ENCODE measurements around the gene CCDC157. TPM values are rescaled to one million over a fixed set of nuclear protein-coding genes. Genes with fewer than 3 reads are reported as not detected.
A peak's percentile ranks its signal among the peaks of the same experiment; 100 is the strongest.

CCDC157 gene
- total and polyA plus RNA-seq, 12 donors = 0.48 to 9.9 (median 2.8) TPM

- WGBS, 4 donors = 57 to 63% (median 60%) methylated on average over 22 of the region's 22 CpGs
- intact Hi-C loops (cut with DNase I) = no loop called here
- no peak overlapping the region for H3K27ac ChIP-seq
Observed at GRCh38 chr22:30357650-30358215, 926 bp downstream of the CCDC157 start.

GRCh38 chr22:30358541-30358940 lies 1.7 kb downstream of the CCDC157 start:
- no peak overlapping the region for H3K27ac ChIP-seq
- intact Hi-C loops (cut with DNase I) = no loop called here
- TF ChIP-seq POLR2A (IDR thresholded peaks at IDR 0.05) (no peak), CTCF (IDR thresholded peaks at IDR 0.05) (no peak)
- no peak for DNase-seq
- peaks cover 24 to 34% of the 10 kb centered on the region in 2 donors for H3K4me1 ChIP-seq (replicated peaks in 1 of 2)
- H3K27me3 ChIP-seq = no peaks in the 10 kb centered on the region
- no peak overlapping the region for H3K4me3 ChIP-seq
- WGBS, 4 donors = 88 to 94% (median 93%) methylated on average over 6 of the region's 6 CpGs
- H3K36me3 ChIP-seq (replicated peaks in 1 of 2) = no peaks in the 10 kb centered on the region
- H3K9me3 ChIP-seq (replicated peaks in 1 of 3) = no peaks in the 10 kb centered on the region

More at GRCh38 chr22:30357650-30358215, 926 bp downstream of the CCDC157 start:
- peaks cover 24 to 35% of the 10 kb centered on the region in 2 donors for H3K4me1 ChIP-seq (replicated peaks in 1 of 2)
- no peaks in the 10 kb centered on the region for H3K27me3 ChIP-seq
- no peak for DNase-seq
- no peak for TF ChIP-seq POLR2A (IDR thresholded peaks at IDR 0.05)
- TF ChIP-seq CTCF (IDR thresholded peaks at IDR 0.05) = no peak
- H3K4me3 ChIP-seq = peak overlapping the region in 1 of 4 donors; percentile 98
- no peaks in the 10 kb centered on the region for H3K9me3 ChIP-seq (replicated peaks in 1 of 3)
- peaks cover 0 to 4% of the 10 kb centered on the region in 2 donors for H3K36me3 ChIP-seq (replicated peaks in 1 of 2)

- no peaks in the 10 kb centered on the region for H3K36me3 ChIP-seq (replicated peaks in 1 of 2)
- no peak overlapping the region for H3K4me3 ChIP-seq
- 80 to 91% (median 87%) methylated on average over 7 to 10 of the region's 10 CpGs for WGBS, 4 donors
- no peak for DNase-seq
- H3K4me1 ChIP-seq (replicated peaks in 1 of 2) = peaks cover 0 to 7% of the 10 kb centered on the region in 2 donors
- H3K9me3 ChIP-seq (replicated peaks in 1 of 3) = no peaks in the 10 kb centered on the region
- intact Hi-C loops (cut with DNase I) = no loop called here
- H3K27me3 ChIP-seq = no peaks in the 10 kb centered on the region
- TF ChIP-seq CTCF (IDR thresholded peaks at IDR 0.05) (no peak), POLR2A (IDR thresholded peaks at IDR 0.05) (no peak)
- H3K27ac ChIP-seq = no peak overlapping the region
Observed at GRCh38 chr22:30361916-30362650, 5.3 kb downstream of the CCDC157 start.

GRCh38 chr22:30362651-30363281 lies 6.0 kb downstream of the CCDC157 start:
- intact Hi-C loops (cut with DNase I) = no loop called here
- 83 to 93% (median 86%) methylated on average over 5 to 7 of the region's 7 CpGs for WGBS, 4 donors
- Histone ChIP-seq H3K27ac (no peak overlapping the region), H3K36me3 (replicated peaks in 1 of 2) (no peaks in the 10 kb centered on the region), H3K4me3 (no peak overlapping the region), H3K27me3 (no peaks in the 10 kb centered on the region), H3K4me1 (replicated peaks in 1 of 2) (peaks cover 0 to under 1% of the 10 kb centered on the region in 2 donors), H3K9me3 (replicated peaks in 1 of 3) (no peaks in the 10 kb centered on the region)
- TF ChIP-seq POLR2A (IDR thresholded peaks at IDR 0.05) (no peak), CTCF (IDR thresholded peaks at IDR 0.05) (no peak)
- DNase-seq = no peak
